ENCODE results near the gene PSMB7.

Gene PSMB7

DNA sequence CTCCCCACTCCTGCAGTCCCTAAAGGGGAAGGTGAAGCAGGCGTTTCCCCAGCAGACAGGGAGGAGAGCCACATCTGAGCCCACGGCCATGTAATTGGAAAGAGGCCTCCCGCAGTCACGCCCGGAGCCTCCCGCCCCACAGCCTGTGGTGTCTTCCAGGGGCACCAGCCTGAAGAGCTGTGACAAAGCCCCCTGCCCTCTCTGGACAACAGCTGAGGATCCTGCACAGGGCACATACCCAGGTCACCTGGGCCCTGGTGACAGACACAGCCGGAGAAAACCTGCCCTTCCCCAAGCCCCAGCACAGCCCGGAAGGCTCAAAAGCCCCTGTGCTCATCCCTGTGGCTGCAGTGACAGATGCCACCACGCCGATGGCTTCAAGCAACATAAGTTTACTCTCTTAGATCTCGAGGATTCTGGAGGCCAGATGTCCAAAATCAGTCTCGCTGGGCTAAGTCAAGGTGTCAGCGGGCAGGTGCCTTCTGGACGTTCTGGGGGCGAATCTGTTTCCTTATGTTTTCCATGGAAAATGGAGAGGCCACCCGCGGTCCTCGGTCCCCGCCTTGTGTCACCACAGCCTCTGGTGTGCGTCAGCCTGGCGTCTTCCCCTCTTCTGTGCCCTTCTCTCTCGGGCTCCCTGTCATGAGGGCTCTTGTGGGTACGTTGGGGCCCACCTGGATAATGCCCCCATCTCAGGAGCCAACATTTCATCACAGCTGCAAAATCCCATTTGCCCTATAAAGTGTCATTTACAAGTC lies 71.5 kb downstream of the PSMB7 start:
- no peak for DNase-seq

DNA sequence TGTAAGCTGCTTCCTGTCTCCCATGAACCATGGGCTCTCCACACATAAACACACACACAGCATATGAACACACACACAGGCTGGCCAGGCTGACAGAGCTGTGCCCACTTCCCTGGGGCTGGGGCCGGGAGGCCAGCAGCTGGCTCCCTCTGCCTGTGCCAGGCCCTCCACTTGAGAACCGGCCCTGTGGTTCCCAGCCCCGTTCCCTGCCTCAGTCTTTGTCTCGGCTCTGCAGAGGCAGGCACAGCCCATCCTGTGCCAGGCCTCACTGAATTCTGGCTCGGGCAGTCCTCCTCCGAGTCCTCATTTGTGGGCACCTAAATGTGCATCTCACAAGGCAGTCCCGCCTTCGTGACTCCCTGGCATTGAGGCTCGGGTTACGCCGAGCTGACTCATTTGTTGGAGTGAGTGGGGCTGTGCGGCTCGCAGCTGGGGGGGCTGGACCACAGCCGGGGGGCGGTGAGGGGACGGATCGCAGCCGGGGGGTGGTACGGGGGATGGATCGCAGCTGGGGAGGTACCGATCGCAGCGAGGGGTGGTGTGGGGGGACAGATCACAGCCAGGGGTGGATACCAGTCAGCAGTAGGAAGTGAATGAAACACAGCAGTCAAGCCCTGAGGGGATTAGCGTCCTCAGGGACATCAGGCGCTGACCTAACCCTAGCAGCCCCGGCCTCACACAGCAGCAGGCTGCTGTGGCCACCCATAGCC lies 72.3 kb downstream of the PSMB7 start:
- DNase-seq = no peak

DNA sequence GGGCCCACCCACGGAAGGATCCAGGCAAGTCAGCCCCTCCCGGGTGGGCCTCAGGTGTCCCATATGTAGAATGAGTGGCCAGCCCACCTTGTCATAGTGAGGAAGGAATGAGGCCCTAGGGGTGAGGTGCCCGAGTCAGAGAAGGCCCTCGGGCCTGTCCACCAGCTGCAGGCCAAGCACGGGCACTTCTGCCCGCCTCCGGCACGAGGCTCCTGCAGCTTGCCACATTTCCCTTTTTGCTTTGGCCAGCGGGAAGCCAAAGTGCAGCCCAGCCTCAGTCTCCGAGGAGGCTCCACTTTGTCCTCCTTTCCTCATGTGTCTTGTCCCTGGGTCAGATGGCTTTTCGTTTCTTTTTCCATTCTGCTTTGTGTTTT lies 72.9 kb downstream of the PSMB7 start:
- DNase-seq = no peak

DNA sequence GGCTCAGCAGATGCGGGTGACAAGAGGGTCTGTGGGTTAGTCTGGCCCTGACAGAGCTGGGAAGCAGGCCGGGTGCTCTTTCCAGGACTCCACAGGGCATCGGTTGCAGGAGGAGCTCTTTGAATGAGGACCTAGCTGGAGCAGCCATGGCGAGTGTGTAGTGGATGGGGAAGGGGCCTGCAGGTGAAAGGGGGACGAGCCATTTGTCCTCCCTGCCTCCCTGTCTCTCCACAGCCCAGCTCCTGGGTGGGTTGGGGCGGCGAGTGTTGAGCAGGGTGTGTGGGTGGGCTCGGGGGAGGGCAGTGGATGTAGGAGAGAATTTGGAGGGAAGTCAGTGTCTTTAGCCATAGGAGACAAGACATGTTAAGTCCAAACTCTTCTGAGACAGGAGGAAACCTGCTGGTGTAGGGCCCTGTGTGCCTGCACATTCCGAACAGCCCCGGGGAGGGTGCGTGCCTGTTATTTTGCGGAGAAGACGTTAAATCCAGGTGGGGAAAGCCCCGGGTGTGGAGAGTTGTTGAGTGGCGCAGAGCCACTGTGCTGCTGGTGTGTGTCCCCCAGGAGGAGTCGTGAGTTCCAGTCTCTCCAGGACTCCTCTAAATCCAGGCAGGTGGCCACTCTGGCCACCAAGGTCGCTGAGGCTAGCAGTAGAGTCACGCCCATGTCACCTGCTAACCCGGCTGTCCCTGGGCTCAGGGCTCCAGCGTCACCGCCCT lies 73.6 kb downstream of the PSMB7 start:
- DNase-seq = no peak

DNA sequence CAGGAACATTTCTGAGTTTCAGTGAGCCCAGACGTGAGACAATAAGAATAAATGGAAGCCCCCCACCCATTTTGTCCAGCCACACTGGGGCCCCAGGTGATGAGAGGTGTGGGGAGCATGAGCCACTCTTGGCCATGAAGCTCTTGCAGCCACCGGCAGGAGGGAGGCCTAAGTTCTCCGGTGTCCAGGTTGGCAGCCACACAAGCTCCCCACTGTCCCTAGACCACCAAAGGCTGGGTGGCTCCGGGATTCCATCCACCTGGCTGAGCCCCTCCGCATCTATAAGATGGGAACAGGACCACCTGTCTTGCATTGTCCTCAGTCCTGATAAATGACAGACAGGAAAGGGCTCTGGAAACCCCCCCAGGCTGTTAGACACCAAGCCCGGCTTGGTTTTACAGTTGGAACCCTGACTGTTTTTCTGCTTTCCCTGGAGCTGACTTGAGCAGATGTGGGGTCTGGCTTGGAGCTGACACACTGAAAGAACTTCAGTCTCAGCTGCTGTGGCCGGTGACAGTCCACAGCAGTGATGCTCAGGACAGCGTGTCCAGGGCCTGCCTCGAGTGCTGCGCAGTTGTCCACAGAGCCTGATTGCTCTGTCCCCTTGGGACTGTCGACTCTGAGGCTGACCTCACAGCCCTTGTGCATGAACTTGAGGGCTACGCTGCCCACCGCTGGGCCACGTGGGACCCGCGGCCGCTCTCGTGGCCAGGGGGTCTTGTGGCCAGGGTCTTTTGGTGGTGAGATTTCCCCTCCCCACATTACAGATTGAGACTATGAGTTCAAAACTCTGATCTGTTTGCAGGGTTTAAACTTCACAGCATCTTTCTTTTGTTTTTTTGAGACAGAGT lies 74.8 kb downstream of the PSMB7 start:
- no peak for DNase-seq

DNA sequence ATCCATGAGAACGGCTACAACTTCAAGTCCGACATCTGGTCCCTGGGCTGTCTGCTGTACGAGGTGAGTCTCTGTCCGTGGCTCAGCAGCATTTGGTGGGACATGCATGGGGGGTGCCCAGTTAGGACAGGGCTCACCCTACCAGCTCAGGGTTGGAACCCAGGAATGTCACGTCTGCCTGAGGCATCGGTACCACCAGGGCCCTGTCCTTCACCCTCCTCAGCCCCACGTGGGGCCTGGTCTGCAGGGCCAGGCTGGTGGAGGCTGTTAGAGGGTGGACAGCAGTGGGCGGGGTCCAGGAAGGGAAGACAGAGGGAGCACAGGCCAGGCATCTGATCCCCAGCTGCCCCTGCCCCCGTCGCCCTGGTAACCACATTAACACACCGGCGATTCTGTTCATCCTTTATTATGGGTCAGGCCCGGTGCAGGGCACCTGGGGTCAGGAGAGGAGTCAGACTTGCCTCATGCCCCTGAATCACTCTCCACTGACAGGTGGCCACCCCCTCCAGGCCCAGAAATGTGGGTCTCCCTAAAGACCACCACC lies 75.6 kb downstream of the PSMB7 start:
- no peak for DNase-seq

DNA sequence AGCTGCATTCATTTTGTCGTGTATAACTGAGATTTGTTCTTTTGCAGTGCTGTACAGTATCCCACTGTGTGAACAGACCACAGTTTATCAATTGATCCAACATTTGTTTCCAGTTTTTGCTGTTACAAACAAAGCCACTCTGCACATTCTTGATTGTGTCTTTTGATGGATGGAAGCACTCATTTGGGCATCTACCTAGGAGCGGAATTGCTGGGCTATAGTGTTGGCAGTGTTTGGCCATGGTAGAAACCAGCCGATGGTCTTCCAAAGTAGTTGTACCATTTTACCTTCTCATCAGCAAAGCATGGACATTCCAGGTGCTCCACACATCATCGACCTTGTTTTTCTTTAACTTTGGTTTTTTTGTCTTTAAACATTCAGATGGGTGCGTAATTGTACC lies 77.7 kb downstream of the PSMB7 start:
- no peak for DNase-seq

DNA sequence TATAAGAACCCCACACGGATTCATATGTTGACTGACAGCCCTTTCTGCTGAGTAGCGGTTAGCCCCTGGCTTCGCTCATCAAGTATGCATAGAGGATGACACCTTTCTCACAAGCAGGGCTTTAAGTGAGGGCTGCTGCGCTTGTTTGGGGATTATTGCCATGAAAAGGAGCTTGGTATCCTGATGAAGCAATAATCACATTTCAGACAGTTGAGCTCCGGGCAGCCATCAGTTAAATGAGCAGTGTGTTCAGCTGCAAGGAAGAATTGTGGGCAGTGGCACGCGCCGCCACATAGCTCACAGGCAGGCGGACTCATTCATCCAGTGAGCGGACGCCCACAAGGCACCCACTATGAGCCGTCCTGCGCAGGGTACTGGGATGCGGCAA lies 79.9 kb downstream of the PSMB7 start:
- DNase-seq = no peak

DNA sequence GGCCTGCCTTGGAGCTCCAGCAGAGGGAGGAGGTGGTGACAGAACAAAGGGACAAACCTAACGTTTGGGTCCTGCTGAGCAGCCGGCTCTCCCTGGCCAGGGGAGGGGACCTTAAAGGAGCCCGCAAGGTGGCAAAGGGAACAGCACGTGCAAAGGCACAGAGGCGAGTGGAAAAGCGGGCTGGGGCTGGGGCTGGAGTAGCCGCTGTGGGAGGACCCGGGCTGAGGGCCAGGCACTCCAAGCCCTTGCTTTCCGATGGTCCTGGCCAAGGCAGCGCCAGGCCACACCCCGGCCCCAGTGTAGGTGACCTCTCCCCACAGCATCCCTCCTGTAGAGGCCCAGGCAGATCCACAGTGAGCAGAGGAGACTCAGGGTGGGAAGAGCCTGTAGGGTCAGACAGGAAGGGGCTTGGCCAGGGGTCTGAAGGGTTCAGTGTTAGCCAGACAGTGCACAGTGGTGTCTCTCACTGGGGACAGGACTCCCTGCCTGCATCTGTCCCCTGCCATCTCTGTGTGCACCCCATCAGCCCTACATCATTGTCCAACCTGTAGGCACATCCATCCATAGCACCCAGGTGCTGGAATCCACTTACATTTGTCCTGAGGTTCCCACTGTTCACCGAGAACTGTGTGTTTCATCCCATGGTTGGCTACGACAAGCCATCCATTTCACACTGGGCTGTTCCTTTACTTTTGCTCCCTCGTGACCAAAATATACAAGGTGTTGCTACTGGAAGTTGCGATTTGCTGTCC lies 80.5 kb downstream of the PSMB7 start:
- no peak for DNase-seq

DNA sequence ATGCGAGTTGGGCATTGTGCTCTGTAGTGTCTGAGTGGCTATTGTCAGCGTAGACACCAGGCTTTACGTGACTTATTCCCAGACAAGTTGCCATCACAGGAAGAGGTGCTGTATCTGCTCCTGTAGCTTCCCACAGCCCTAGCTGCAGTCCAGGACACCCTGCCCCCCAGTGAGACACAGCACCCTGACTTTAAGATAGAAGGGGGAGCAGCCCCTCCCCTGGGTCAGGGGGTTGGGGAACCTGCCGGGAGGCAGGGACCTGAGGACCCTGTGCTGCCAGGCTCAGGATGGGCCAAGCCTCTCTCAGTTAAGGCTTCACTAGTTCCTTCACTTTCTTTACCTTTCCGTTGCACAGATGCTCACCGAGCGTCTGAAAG lies 82.1 kb downstream of the PSMB7 start:
- DNase-seq = no peak

DNA sequence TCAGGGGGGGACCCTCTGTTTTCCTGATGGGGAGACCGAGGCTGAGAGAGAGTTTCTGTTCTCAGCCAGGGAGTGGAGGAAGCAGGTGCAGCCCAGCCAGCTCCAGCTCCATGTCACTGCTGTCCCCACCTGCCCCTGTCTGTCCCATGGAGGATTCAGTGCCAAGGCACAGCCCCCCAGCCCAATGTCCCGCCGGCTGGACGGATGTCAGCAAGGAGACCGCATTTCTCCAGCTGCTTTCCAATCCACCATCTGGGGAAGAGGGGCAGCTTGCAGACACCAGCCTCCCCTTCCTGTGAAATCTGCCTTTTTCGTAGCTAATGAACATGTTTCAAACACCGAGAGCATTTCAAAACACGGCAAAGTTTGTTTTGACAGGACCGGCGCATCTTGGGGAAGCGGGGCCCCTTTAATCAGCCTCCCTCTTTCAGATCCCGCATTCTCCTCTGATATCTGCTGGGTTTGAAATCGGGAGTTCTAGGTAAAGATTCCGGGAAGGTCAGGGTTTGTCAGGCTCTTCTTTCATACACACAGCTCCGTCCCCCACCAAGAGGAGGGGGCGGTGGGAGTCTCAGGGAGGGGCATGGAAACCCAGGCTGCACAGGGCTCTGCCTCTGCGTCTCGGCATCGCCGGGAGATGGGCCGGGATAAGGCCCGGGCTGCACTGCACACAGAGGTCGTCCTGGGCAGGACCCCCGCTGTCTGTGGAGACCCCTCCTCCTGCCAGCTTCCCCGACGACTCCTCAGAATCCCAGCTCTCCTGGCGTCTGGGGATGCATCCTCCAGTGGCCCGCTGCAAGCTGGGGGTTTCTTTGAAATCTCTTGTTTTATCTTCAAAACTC lies 82.7 kb downstream of the PSMB7 start:
- DNase-seq = no peak

DNA sequence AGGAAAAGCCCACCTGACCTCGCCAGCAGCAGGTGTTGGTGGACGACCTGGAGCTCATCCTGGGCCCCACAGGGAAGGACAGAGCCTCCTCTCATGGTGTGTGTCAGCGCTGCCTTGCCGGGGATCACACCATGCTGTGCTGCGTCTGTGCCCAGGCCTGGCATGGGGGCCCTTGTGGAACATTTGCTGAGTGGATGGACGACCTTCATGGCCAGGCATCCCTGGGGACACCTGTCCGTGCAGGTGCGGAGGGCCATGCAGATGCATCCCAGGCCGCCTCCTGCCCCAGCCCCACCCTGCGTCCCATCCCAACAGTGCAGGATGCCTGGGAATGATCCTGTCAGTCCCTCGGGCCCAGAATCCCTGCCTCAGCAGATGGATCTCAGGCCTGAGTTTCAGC lies 83.7 kb downstream of the PSMB7 start:
- no peak for DNase-seq

DNA sequence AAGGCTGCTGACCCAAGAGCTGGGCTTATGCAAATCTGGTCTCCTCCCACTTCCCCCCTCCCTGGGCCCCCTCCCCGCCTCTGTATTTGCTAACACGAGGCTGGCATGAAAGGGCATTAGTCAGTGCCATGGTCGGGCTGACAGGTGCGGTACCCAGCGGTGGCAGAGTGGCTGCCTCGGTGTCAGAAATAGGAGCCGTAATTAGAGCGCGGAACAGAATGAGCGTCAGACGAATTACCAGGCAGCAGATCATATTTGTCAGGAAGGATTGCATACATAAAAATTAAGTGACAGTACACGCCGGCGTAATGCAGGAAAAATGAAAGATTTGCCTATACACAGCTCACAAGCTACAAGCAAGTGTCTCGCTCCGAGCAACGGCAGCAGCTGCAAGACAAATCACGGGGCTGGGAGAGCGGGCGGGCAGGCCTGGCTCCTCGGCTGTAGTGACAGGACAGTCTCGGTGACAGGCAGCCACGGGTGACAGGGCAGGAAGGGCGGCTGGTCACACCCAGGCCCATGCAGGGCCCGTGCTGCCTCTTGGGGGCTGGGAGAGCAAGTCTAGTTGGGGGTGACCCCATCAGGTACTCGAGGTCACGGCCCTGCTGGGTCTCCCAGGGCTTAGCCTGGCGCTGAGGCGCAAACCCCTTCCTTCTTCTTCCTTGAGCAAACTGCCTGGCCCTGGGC lies 85.1 kb downstream of the PSMB7 start:
- DNase-seq = no peak

DNA sequence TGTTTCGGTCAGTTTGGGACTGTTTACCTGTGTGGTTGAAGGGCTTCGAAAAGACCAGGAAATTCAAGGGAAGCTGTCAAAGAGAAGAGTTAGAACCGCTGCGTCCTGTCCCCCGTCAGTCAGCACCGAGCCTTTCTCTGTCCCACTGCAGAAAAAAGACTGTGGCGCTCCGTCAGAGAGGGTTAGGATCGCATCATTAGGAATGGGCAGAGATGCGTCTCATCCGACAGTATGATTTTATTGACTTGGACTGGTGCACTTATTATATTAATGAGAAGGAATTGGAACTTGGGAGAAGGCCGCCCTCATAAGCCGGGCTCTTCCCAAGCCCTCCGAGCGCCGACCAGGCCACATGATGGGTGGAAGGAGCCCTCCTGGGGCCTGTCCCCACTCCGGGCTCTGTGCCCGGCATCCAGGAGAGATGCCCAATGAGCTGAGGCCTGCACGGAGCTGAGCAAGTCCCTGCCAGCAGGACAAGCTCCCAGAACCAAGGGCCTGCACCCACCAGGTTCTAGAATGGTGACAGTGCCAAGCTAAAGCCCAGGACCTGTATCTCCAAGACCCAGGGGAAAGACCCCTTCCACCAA lies 85.9 kb downstream of the PSMB7 start:
- DNase-seq = no peak

DNA sequence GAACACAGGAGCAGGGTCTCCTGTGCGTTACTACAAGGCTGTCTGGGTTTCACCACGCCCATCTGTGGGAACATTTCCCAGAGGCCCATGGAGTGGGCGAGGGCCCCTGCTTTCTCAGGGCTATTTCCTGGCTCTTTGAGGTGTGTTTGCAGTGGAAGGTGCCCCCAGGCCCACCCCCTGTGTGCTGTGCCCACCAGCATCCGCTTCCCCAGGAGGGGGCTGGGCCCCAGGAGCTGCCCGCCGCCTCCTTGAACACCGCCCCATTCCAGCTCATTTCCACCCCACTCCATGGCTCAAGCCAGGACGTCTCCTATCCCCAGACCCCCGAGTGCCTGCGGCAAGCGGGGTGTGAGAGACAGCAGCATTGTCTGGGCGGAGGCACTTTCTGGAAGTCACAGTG lies 87.0 kb downstream of the PSMB7 start:
- no peak for DNase-seq

DNA sequence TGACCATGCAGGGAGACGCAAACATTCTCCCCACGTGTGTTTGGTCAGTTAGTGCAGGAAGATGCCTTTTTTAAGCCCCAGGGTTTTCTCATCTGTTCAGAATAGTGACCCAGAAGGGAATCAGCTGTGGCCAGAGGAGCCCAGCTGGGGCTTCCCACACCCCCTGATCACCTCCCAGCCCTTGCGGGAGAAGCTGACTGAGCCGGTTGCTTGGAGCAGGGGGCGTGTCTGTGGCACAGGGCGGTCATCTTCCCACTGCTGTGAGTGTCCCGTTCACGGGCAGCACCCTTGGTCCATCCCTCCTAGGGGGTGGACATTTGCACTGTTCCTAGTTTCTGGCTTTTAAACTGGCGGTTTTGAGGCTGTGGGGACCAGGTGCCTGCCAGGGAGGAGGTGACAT lies 87.8 kb downstream of the PSMB7 start:
- DNase-seq = no peak

DNA sequence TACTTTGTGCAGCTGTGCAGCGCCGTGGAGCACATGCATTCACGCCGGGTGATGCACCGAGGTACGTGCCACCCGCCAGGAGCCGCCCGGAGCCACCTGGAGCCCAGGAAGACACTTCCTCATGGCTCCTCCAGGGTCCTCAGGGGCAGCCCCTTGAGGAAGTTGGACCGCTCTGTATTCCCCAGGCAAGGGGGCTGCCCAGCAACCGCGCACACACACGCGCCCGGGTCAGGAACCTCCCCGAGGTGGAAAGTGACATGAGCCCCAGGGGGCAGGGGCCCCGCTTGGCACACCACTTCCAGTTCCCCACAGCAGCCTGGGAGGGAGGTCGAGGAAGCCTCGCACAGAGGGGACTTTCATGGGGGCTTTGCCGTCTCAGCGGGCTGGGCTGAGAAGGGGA lies 88.9 kb downstream of the PSMB7 start:
- no peak for DNase-seq

DNA sequence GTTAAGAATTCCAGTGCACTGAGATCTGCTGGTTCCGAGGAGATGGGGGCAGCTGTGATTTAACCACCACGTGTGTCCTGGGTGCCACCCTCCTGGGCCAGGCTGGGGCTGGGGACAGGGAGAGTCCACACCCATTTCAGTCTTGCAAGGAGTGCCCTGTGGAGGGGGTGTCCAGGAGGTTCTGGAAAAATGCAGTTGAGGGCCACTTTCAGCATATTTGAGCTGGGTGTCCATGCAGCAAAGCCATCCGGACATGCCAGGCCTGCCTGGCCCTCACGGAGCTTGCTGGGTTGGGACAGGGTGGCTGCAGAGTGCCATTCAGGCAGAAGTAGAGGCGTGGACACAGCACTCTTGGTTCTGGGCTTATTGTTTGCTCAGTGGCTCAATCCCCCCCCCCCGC lies 89.4 kb downstream of the PSMB7 start:
- DNase-seq = no peak

DNA sequence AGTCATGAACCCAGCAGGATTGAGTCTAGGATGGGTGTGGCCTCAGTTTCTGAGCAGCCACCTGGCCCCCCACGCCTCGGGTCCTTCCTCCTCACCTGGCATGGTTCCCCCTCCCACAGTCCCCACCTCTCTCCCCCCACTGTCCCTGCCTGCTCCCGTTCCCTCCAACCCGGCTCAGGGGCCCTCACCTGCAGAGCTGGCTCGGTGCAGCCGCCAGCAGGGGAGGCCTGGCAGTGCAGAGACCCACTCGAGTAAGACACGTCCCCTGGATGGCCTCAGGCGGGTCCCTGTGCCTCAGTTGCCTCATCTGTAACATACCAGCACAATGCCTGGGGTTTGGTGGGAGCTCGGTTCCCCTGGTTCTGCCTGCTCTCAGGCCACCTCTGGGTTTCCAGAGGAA lies 91.3 kb downstream of the PSMB7 start:
- no peak for DNase-seq
